DND-41 (cell line): ENCODE measurements around the gene CLCN3.

Source experiments
- ATAC-seq: fragments of 200-7000 bp; cut with Tn5 transposase; 3 replicates; pipeline ENCODE4 v1.9.1; 2021; ENCODE audit warnings: low read depth; ENCODE audit not compliant: insufficient read depth
- DNase-seq: peaks from one replicate; pipeline ENCODE4 v3.0.0-alpha.2; 2020
- H2AFZ ChIP-seq: 2 replicates; pipeline ENCODE4 v1.6.0; 2012; ENCODE audit warnings: low read depth, low read length
- H3K27ac ChIP-seq: 2 replicates; pipeline ENCODE4 v1.5.1; 2012; ENCODE audit warnings: low read length, inconsistent platforms
- H3K27me3 ChIP-seq: fragments of 200-600 bp; sonication (generic); 2 replicates; pipeline ENCODE4 v1.6.0; 2012; ENCODE audit warnings: low read length, mild to moderate bottlenecking, inconsistent platforms; ENCODE audit not compliant: insufficient read depth, poor library complexity
- H3K36me3 ChIP-seq: 2 replicates; pipeline ENCODE4 v1.5.1; 2012; ENCODE audit warnings: low read length, inconsistent platforms; ENCODE audit not compliant: insufficient read depth
- H3K4me1 ChIP-seq: 2 replicates; pipeline ENCODE4 v1.5.1; 2012; ENCODE audit warnings: mild to moderate bottlenecking, low read length; ENCODE audit not compliant: insufficient read depth
- H3K4me2 ChIP-seq: 2 replicates; pipeline ENCODE4 v1.6.0; 2012; ENCODE audit warnings: mild to moderate bottlenecking, moderate library complexity, low read length, inconsistent platforms; ENCODE audit not compliant: insufficient read depth
- H3K4me3 ChIP-seq, 2 experiments: fragments of 200-600 bp in 1 of 2; shearing (Covaris generic) in 1 of 2; 2 replicates each; pipeline ENCODE4 v1.5.1; 2012 to 2016; ENCODE audit warnings: inconsistent platforms in 2 of 2, low read length in 2 of 2, mild to moderate bottlenecking in 2 of 2, low read depth in 1 of 2, moderate library complexity in 1 of 2
- H3K79me2 ChIP-seq: 2 replicates; pipeline ENCODE4 v1.6.0; 2012; ENCODE audit warnings: low read length, inconsistent platforms; ENCODE audit not compliant: insufficient read depth
- H3K9ac ChIP-seq: 2 replicates; pipeline ENCODE4 v1.6.0; 2012; ENCODE audit warnings: low read depth, mild to moderate bottlenecking, inconsistent platforms, low read length, moderate library complexity
- H3K9me3 ChIP-seq: 2 replicates; pipeline ENCODE4 v1.5.1; 2012; ENCODE audit warnings: low read length, moderate library complexity, mild to moderate bottlenecking, inconsistent platforms; ENCODE audit not compliant: insufficient read depth, severe bottlenecking
- H4K20me1 ChIP-seq: 2 replicates; pipeline ENCODE4 v1.6.0; 2012; ENCODE audit warnings: low read length; ENCODE audit not compliant: insufficient read depth
- EZH2 ChIP-seq: IDR thresholded peaks from 3 replicates; pipeline ENCODE4 v1.6.1; 2012; ENCODE audit warnings: borderline replicate concordance, low read depth, mild to moderate bottlenecking, moderate library complexity, low read length, inconsistent platforms; ENCODE audit not compliant: severe bottlenecking
- TF ChIP-seq, protein P1 (sequence below): IDR thresholded peaks from 2 replicates; pipeline ENCODE4 v1.5.1; 2012; ENCODE audit warnings: borderline replicate concordance, low read length, moderate library complexity, mild to moderate bottlenecking; ENCODE audit not compliant: poor library complexity, severe bottlenecking; ENCODE audit errors: extremely low read depth

Gene CLCN3

DNA sequence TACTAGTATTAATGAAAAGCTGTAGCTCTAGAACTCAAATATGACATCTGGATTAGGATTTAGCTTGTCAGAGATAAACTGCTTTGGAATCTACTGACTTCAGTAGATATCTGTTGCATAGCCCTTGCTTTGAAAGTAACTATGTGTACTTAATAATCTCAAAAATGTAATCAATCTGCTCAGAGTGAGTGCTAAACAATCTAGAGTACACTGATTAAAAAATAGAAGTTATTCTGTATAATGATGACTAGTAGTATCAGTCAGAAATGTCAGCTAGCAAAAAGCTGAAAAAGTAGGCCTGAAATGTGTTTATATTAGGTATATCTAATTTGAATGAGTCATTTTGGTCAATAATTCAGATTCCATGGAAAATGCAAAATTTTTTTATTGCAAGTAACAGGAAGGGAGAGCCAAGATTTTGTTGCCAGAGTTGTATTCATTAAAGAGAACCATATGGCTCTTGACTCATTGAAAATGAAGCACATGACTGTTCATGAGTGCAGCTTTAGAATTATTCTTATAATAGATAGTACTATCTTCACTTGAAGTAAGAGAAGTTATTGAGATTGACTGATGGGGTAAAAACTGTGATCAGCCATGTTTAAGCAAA lies 20.0 kb downstream of the CLCN3 start:
- Histone ChIP-seq H3K27ac (no peak overlapping the region), H3K9ac (no peak overlapping the region), H3K9me3 (no peaks in the 10 kb centered on the region), H4K20me1 (no peaks in the 10 kb centered on the region), H3K27me3 (no peaks in the 10 kb centered on the region), H3K36me3 (peaks cover 22% of the 10 kb centered on the region; the same call in 1 of the 2 replicates), H2AFZ (no peak overlapping the region), H3K79me2 (no peaks in the 10 kb centered on the region), H3K4me1 (no peaks in the 10 kb centered on the region), H3K4me3 (no peak overlapping the region), H3K4me2 (no peak overlapping the region)
- TF ChIP-seq EZH2 = no peak
- TF ChIP-seq, protein P1, sequence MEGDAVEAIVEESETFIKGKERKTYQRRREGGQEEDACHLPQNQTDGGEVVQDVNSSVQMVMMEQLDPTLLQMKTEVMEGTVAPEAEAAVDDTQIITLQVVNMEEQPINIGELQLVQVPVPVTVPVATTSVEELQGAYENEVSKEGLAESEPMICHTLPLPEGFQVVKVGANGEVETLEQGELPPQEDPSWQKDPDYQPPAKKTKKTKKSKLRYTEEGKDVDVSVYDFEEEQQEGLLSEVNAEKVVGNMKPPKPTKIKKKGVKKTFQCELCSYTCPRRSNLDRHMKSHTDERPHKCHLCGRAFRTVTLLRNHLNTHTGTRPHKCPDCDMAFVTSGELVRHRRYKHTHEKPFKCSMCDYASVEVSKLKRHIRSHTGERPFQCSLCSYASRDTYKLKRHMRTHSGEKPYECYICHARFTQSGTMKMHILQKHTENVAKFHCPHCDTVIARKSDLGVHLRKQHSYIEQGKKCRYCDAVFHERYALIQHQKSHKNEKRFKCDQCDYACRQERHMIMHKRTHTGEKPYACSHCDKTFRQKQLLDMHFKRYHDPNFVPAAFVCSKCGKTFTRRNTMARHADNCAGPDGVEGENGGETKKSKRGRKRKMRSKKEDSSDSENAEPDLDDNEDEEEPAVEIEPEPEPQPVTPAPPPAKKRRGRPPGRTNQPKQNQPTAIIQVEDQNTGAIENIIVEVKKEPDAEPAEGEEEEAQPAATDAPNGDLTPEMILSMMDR = no peak
- no peak for DNase-seq
- ATAC-seq = no peak

DNA sequence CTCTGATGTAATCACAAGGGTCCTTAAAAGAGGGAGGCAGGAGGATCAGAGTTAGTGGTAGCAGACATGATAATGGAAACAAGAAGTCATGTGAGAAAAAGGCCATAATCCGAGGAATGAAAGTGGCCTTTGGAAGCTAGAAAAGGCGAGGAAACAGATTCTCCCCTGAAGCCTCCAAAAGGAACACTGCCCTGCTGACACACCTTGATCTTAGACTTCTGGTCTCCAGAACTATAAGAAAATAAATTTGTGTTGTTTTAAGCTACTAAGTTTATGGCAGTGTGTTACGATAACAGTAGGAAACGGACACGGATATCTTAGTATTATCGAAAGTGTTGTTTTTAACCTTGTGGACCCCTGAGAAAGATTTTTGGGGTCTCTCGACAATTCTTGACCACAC lies 24.4 kb downstream of the CLCN3 start:
- Histone ChIP-seq H3K36me3 (peaks cover 3% of the 10 kb centered on the region; the same call in 1 of the 2 replicates), H3K4me2 (no peak overlapping the region), H3K27me3 (no peaks in the 10 kb centered on the region), H4K20me1 (no peaks in the 10 kb centered on the region), H3K4me3 (no peak overlapping the region), H3K4me1 (no peaks in the 10 kb centered on the region), H3K79me2 (no peaks in the 10 kb centered on the region), H2AFZ (no peak overlapping the region), H3K9ac (no peak overlapping the region), H3K9me3 (no peaks in the 10 kb centered on the region), H3K27ac (no peak overlapping the region)
- no peak for DNase-seq
- no peak for ATAC-seq
- TF ChIP-seq, protein P1 = no peak
- no peak for TF ChIP-seq EZH2

DNA sequence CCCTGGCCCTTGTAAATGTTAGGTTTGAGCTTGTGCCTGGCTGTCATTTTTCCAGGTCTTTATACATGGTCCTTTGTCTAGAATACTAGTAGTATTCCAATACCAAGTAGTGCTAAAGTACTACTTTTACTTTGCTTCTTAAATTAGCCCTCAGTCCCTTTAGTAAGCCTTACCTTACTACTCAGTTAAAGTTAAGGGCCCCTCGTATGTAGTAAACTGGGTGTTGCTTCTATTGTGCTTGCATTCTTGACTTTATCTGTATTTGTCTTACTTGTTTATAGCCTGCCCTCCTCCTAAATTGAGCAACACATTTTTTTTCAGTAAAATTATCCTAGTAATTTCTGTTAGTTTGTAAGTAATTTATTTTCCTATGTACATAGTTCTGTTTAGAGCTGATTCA lies 25.2 kb downstream of the CLCN3 start:
- Histone ChIP-seq H4K20me1 (no peaks in the 10 kb centered on the region), H3K4me1 (no peaks in the 10 kb centered on the region), H3K36me3 (peaks cover 3% of the 10 kb centered on the region; the same call in 1 of the 2 replicates), H3K4me3 (no peak overlapping the region), H3K9ac (no peak overlapping the region), H3K9me3 (no peaks in the 10 kb centered on the region), H2AFZ (no peak overlapping the region), H3K79me2 (no peaks in the 10 kb centered on the region), H3K27me3 (no peaks in the 10 kb centered on the region), H3K4me2 (no peak overlapping the region), H3K27ac (no peak overlapping the region)
- DNase-seq (no peak), ATAC-seq (no peak)
- no peak for TF ChIP-seq EZH2
- TF ChIP-seq, protein P1 = no peak

DNA sequence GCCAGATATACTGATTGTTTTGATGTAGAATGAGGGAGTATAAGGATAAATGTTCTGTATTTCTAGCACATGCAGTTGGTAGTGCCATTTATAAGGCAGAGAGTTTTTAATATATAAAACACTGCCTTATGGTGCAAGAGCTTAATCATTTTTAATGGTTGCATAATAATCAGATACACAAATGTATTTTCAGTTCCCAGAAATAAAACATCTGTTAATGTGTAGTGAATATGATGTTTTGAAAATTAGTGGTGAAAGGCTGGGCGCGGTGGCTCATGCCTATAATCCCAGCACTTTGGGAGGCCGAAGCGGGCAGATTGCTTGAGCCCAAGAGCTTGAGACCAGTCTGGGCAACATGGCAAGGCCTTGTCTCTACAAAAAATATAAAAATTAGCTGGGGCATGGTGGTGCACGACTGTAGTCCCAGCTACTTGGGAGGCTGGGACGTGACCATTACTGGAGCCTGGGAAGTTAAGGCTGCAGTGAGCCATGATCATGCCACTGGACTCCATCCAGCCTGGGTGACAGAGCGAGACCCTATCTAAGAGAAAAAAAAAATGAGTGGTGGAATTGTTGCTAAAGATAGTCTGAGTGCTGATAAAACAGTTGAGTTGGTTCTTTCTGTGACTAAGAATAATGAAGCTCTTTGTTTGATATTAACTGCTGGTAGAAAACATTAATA lies 29.3 kb downstream of the CLCN3 start:
- DNase-seq (no peak), ATAC-seq (no peak)
- no peak overlapping the region for H2AFZ ChIP-seq
- peaks cover 5% of the 10 kb centered on the region; the same call in 1 of the 2 replicates for H3K79me2 ChIP-seq
- H3K9me3 ChIP-seq = no peaks in the 10 kb centered on the region
- no peak overlapping the region for H3K27ac ChIP-seq
- TF ChIP-seq, protein P1 = no peak
- TF ChIP-seq EZH2 = no peak
- no peak overlapping the region for H3K9ac ChIP-seq
- no peaks in the 10 kb centered on the region for H3K4me1 ChIP-seq
- no peaks in the 10 kb centered on the region; the same call in 1 of the 2 replicates for H3K36me3 ChIP-seq
- H3K4me2 ChIP-seq = no peak overlapping the region
- no peak overlapping the region for H3K4me3 ChIP-seq
- H3K27me3 ChIP-seq = no peaks in the 10 kb centered on the region
- no peaks in the 10 kb centered on the region for H4K20me1 ChIP-seq
